ENCODE measurements around the gene ASXL2.

DNA sequence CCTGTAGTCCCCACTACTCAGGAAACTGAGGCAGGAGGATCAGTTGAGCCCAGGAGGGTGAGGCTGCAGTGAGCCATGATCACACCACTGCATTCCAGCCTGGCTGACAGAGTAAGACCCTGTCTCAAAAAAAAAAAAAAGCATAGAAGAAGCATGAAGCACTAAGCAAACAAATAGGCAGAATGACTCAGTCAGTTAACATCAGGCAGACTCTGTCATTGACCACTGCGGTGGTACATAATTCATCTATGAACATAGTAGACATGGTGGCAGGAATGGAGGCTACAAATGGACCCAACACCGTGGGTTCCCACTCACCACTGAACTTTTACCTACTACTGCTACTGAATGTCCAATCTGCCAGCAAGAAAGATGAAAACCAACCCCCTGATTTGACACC, 7.6 kb upstream of the ASXL2 start:
- TF ChIP-seq GATA2 (IDR thresholded peaks at IDR 0.05; ENCODE audit: low read depth, low read length): no peak
- TF ChIP-seq GATA3 (IDR thresholded peaks at IDR 0.05; ENCODE audit: low read depth, low read length): no peak

Measured in SH-SY5Y (cell line).